ENCODE data around the gene MRPS7.

The MRPS7 gene

GRCh38 chr17:75238684-75239191, 22.9 kb upstream of the MRPS7 start:
- H2AFZ ChIP-seq (ENCODE audit: low read length), result no peak overlapping the region
- no peaks in the 10 kb centered on the region for H4K20me1 ChIP-seq (ENCODE audit: insufficient read depth, low read length, poor library complexity, severe bottlenecking)
- no peak for TF ChIP-seq EZH2phosphoT487 (IDR thresholded peaks at IDR 0.05; ENCODE audit: borderline replicate concordance)
- peak; percentile 87 for TF ChIP-seq CTCF (conservative IDR thresholded peaks at IDR 0.05; ENCODE audit: low read length)
- no peaks in the 10 kb centered on the region for H3F3A ChIP-seq (ENCODE audit: low read depth)
- no peaks in the 10 kb centered on the region for H3K9me3 ChIP-seq (ENCODE audit: insufficient read depth, low read depth, low read length)
- H3K9ac ChIP-seq (ENCODE audit: low read depth, low read length, poor library complexity, severe bottlenecking), result no peak overlapping the region
- H3K36me3 ChIP-seq (ENCODE audit: insufficient read depth, low read length), result peaks cover 86% of the 10 kb centered on the region; the same call in 1 of the 2 replicates
- no peak overlapping the region for H3K4me3 ChIP-seq (ENCODE audit: low read length, poor library complexity, severe bottlenecking)
- H3K4me1 ChIP-seq (ENCODE audit: insufficient read depth, low read length, poor library complexity, severe bottlenecking), result no peaks in the 10 kb centered on the region
- H3K4me2 ChIP-seq (ENCODE audit: low read depth, low read length, poor library complexity, severe bottlenecking), result no peak overlapping the region
- H3K79me2 ChIP-seq (ENCODE audit: insufficient read depth, low read length), result no peaks in the 10 kb centered on the region
- H3K9me2 ChIP-seq (replicated peaks; ENCODE audit: low read depth, low read length), result no peaks in the 10 kb centered on the region
- no peaks in the 10 kb centered on the region for H3K27me3 ChIP-seq (ENCODE audit: insufficient read depth, low read length, poor library complexity, severe bottlenecking)

GRCh38 chr17:75239214-75239613, 22.5 kb upstream of the MRPS7 start:
- Histone ChIP-seq H2AFZ (ENCODE audit: low read length) (no peak overlapping the region), H3K9me3 (ENCODE audit: insufficient read depth, low read depth, low read length) (no peaks in the 10 kb centered on the region), H3K9ac (ENCODE audit: low read depth, low read length, poor library complexity, severe bottlenecking) (no peak overlapping the region), H3K4me2 (ENCODE audit: low read depth, low read length, poor library complexity, severe bottlenecking) (no peak overlapping the region), H3K9me2 (replicated peaks; ENCODE audit: low read depth, low read length) (no peaks in the 10 kb centered on the region), H3K4me1 (ENCODE audit: insufficient read depth, low read length, poor library complexity, severe bottlenecking) (no peaks in the 10 kb centered on the region), H3K36me3 (ENCODE audit: insufficient read depth, low read length) (peaks cover 88% of the 10 kb centered on the region; the same call in 1 of the 2 replicates), H3K4me3 (ENCODE audit: low read length, poor library complexity, severe bottlenecking) (no peak overlapping the region), H3K27me3 (ENCODE audit: insufficient read depth, low read length, poor library complexity, severe bottlenecking) (no peaks in the 10 kb centered on the region), H3F3A (ENCODE audit: low read depth) (no peaks in the 10 kb centered on the region), H3K79me2 (ENCODE audit: insufficient read depth, low read length) (no peaks in the 10 kb centered on the region), H4K20me1 (ENCODE audit: insufficient read depth, low read length, poor library complexity, severe bottlenecking) (no peaks in the 10 kb centered on the region)
- TF ChIP-seq CTCF (conservative IDR thresholded peaks at IDR 0.05; ENCODE audit: low read length), result no peak
- TF ChIP-seq EZH2phosphoT487 (IDR thresholded peaks at IDR 0.05; ENCODE audit: borderline replicate concordance), result no peak

- no peaks in the 10 kb centered on the region for H3K4me1 ChIP-seq (ENCODE audit: insufficient read depth, low read length, poor library complexity, severe bottlenecking)
- H3K79me2 ChIP-seq (ENCODE audit: insufficient read depth, low read length), result no peaks in the 10 kb centered on the region
- no peaks in the 10 kb centered on the region for H4K20me1 ChIP-seq (ENCODE audit: insufficient read depth, low read length, poor library complexity, severe bottlenecking)
- H3K9me3 ChIP-seq (ENCODE audit: insufficient read depth, low read depth, low read length), result no peaks in the 10 kb centered on the region
- H3K4me2 ChIP-seq (ENCODE audit: low read depth, low read length, poor library complexity, severe bottlenecking), result no peak overlapping the region
- H3K9ac ChIP-seq (ENCODE audit: low read depth, low read length, poor library complexity, severe bottlenecking), result no peak overlapping the region
- no peaks in the 10 kb centered on the region for H3K9me2 ChIP-seq (replicated peaks; ENCODE audit: low read depth, low read length)
- no peaks in the 10 kb centered on the region for H3F3A ChIP-seq (ENCODE audit: low read depth)
- TF ChIP-seq CTCF (conservative IDR thresholded peaks at IDR 0.05; ENCODE audit: low read length) (no peak), EZH2phosphoT487 (IDR thresholded peaks at IDR 0.05; ENCODE audit: borderline replicate concordance) (no peak)
- peaks cover 88% of the 10 kb centered on the region; the same call in 1 of the 2 replicates for H3K36me3 ChIP-seq (ENCODE audit: insufficient read depth, low read length)
- no peaks in the 10 kb centered on the region for H3K27me3 ChIP-seq (ENCODE audit: insufficient read depth, low read length, poor library complexity, severe bottlenecking)
- no peak overlapping the region for H3K4me3 ChIP-seq (ENCODE audit: low read length, poor library complexity, severe bottlenecking)
- H2AFZ ChIP-seq (ENCODE audit: low read length), result no peak overlapping the region
Measured at GRCh38 chr17:75239778-75240393, 21.8 kb upstream of the MRPS7 start.
